Measurements from ENCODE around the gene CIAO2B.
"Not testable (repeated sequence)": the region's sequence is repeated elsewhere in the genome, so short reads cannot be mapped to it uniquely, and the experiment has no call there.

Gene CIAO2B

GRCh38 chr16:66937725-66938337, 3.6 kb upstream of the CIAO2B start:
- DNase-seq (ENCODE audit: low read depth in 2 of 3, low spot score in 2 of 3): no peak

GRCh38 chr16:66936889-66937554, 2.8 kb upstream of the CIAO2B start:
- no peak for DNase-seq (ENCODE audit: low read depth in 2 of 3, low spot score in 2 of 3)

DNA sequence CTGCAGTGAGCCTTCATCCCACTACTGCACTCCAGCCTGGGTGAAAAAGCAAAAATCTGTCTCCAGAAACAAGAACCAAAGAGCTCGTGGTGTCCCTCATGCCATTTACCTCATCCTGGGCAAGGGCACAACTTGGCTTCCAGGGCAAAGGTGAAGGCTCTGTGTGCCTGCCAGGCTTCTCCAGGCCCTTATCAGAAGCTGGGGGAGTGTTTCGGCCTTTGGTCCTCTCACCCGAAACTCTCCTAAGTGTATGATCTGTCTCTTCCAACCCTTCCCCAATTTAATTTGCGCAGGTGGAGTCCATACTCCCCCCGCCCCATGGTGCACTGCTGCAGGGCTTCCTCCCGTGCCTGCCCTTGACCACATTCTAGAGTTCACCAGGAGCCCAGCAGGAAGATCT, 2.3 kb upstream of the CIAO2B start:
- DNase-seq (ENCODE audit: low read depth in 2 of 3, low spot score in 2 of 3): no peak

GRCh38 chr16:66935314-66936011, 1.3 kb upstream of the CIAO2B start, which contains the start of gene CES2:
Gene CES2 (plus strand): TSS chr16:66935516. CDS start chr16:66935636, 120 bp downstream.
- no peak for DNase-seq (ENCODE audit: low read depth in 2 of 3, low spot score in 2 of 3)

DNA sequence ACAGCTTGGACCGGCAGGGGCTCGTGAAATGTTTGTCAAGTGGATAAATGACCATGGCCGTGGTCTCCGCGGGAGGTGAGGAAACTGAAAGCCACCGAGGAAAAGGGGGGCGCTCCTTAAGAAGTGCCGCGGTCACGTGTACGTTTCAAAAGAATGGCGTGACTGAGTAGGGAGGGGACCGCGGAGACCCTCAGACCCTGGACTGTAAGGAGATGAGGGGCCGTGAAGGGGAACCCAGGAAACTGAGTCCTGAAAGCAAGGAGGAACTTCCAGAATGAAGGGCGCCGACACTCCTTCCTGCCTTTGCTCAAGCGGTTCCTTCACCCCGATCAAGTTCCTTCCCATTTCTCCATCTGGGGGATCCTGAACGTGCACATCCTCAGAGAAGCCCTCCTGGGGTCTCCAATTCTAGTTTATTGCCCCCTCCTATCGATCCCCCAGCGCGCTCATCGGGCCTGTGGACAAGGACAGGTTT, 674 bp upstream of the CIAO2B start:
- DNase-seq (ENCODE audit: low read depth in 2 of 3, low spot score in 2 of 3): not testable (repeated sequence)

GRCh38 chr16:66933776-66934137, 445 bp downstream of the CIAO2B start:
- peak in 1 of 3 experiments; percentile 41 for DNase-seq (ENCODE audit: low read depth in 2 of 3, low spot score in 2 of 3)

GRCh38 chr16:66932076-66932475, 2.1 kb downstream of the CIAO2B start:
- no peak for DNase-seq (ENCODE audit: low read depth in 2 of 3, low spot score in 2 of 3)

DNA sequence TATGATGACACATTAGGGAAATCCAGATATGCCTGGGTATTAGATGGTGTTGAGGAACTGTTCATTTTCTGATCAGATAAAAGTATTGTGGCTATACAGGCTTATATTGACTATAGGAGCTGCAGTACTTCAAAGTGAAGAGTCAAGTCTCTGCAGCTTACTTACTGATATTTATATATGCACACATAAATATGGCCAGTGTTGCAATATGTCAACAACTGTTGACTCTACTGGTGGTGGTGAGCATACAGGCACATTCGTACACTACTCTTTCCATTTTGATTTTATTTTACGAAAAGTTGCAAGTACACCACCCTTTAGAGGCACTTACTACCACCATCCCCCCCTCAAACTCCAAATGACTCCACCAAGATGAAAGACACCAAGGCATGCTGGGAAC, 2.5 kb downstream of the CIAO2B start:
- DNase-seq (ENCODE audit: low read depth in 2 of 3, low spot score in 2 of 3): no peak

GRCh38 chr16:66930189-66930588, 4.0 kb downstream of the CIAO2B start:
- no peak for DNase-seq (ENCODE audit: low read depth in 2 of 3, low spot score in 2 of 3)

GRCh38 chr16:66928702-66929388, 5.4 kb downstream of the CIAO2B start:
- no peak for DNase-seq (ENCODE audit: low read depth in 2 of 3, low spot score in 2 of 3)

GRCh38 chr16:66927918-66928649, 6.1 kb downstream of the CIAO2B start:
- no peak for DNase-seq (ENCODE audit: low read depth in 2 of 3, low spot score in 2 of 3)

- no peak for DNase-seq (ENCODE audit: low read depth in 2 of 3, low spot score in 2 of 3)
These were observed 7.2 kb downstream of the CIAO2B start for GRCh38 chr16:66926961-66927436.

- no peak for DNase-seq (ENCODE audit: low read depth in 2 of 3, low spot score in 2 of 3)
These were observed 7.8 kb downstream of the CIAO2B start for GRCh38 chr16:66926171-66926947.

DNA sequence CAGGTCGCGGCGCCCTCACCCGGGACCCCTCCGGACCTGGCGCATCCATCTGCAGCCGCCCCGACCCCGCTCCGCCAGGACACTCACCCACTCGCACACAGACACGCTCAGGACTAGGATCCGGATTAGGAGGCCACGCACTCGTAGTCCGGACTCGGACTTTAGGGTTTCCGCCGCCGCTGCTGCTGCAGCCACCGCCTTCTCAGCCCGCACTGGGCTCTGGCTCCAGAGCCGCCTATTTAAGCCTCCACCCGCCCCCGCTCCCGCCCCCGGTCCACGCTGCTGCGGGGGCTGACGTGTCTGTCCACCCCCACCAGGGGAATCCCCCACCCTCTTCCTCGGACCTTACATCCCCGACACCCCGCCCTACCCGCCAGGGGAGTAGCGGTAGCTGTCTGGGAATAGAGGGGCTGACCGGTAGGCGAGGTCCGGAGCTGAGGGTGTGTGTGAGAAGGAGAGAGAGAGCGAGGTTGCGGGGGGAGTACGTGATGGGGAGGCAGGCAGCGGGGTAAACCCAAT, 8.8 kb downstream of the CIAO2B start, which contains the start of gene RRAD:
Gene RRAD (minus strand): TSS at position 214 of the 519 bp plus-strand sequence. CDS start 356 bp downstream, outside the sequence.
- DNase-seq (ENCODE audit: low read depth in 2 of 3, low spot score in 2 of 3): no peak

DNA sequence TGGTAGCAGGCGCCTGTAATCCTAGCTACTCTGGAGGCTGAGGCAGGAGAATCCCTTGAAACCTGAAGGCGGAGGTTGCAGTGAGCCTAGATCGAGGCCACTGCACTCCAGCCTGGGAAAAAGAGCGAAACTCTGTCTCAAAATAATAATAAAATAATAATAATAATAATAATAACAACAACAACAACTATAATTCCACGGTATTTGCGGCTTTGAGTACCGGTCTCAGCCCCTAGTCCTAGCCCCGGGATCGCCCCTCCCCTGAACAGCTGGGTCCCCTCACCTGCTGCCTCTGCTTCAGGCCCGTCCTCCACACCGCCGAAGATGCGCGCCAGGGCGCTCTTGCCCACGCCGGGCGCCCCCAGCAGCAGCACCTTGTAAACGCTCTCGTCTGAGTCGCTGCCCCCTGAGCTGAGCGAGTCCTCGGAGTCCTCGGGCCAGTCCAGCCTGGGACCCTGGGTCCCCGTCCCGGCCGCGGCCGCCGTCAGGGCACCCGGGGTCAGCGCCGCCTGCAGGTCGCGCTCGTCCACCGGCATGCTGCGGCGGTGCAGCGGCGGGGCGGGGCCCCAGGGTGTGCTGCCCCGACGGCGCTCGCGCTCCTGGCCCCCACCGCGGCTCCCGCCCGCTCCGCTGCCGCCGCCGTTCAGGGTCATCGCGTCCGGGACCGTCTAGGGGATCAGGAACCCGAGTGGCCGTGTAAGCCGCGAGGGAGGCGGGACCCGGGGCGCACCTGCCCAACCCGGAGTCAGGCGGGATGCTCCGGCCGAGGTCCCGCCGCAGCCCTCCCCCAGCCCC, 9.5 kb downstream of the CIAO2B start:
- DNase-seq (ENCODE audit: low read depth in 2 of 3, low spot score in 2 of 3): no peak

- DNase-seq (ENCODE audit: low read depth in 2 of 3, low spot score in 2 of 3): no peak
These were observed 10.3 kb downstream of the CIAO2B start for GRCh38 chr16:66923866-66924265.

GRCh38 chr16:66923247-66923731, 10.9 kb downstream of the CIAO2B start:
- no peak for DNase-seq (ENCODE audit: low read depth in 2 of 3, low spot score in 2 of 3)

GRCh38 chr16:66921729-66922450, 12.3 kb downstream of the CIAO2B start:
- no peak for DNase-seq (ENCODE audit: low read depth in 2 of 3, low spot score in 2 of 3)

Data from activated CD8-positive, alpha-beta memory T cell treated with anti-CD3 and anti-CD28 coated beads for 48 hours (primary cell).